ENCODE measurements around the gene RABEPK. TPM values are rescaled to one million over a fixed set of nuclear protein-coding genes. Genes with fewer than 3 reads are reported as not detected.
"Not testable (repeated sequence)": the region's sequence is repeated elsewhere in the genome, so short reads cannot be mapped to it uniquely, and the experiment has no call there.

RABEPK gene
- total and polyA plus RNA-seq, 12 donors, result 11.0 to 27.3 (median 17.0) TPM

GRCh38 chr9:125258832-125259534 lies 58.6 kb downstream of the RABEPK start:
- H3K4me3 ChIP-seq, result no peak overlapping the region
- no peak overlapping the region for H3K27ac ChIP-seq
- H3K9me3 ChIP-seq (replicated peaks in 1 of 3), result no peaks in the 10 kb centered on the region
- H3K27me3 ChIP-seq, result no peaks in the 10 kb centered on the region
- H3K4me1 ChIP-seq (replicated peaks in 1 of 2), result peaks cover 9 to 17% of the 10 kb centered on the region in 2 donors
- 43 to 65% (median 59%) methylated on average over 2 of the region's 2 CpGs for WGBS, 4 donors
- TF ChIP-seq POLR2A (IDR thresholded peaks at IDR 0.05) (no peak), CTCF (IDR thresholded peaks at IDR 0.05) (no peak)
- intact Hi-C loops (cut with DNase I), result loop anchor here in 1 of 2 donors (5.0 kb wide), 1 partner anchor 113 kb away; no protein-coding TSS in a partner anchor
- peak in 1 of 7 donors; percentile 29 for DNase-seq
- no peaks in the 10 kb centered on the region for H3K36me3 ChIP-seq (replicated peaks in 1 of 2)

GRCh38 chr9:125260561-125260960 lies 60.2 kb downstream of the RABEPK start:
- DNase-seq, result no peak
- no peaks in the 10 kb centered on the region for H3K9me3 ChIP-seq (replicated peaks in 1 of 3)
- H3K36me3 ChIP-seq (replicated peaks in 1 of 2), result no peaks in the 10 kb centered on the region
- H3K27me3 ChIP-seq, result no peaks in the 10 kb centered on the region
- H3K4me3 ChIP-seq, result peak overlapping the region in 1 of 4 donors; percentile 97
- intact Hi-C loops (cut with DNase I), result no loop called here
- H3K4me1 ChIP-seq (replicated peaks in 1 of 2), result peaks cover 15 to 20% of the 10 kb centered on the region in 2 donors
- no peak for TF ChIP-seq POLR2A (IDR thresholded peaks at IDR 0.05)
- TF ChIP-seq CTCF (IDR thresholded peaks at IDR 0.05), result no peak
- H3K27ac ChIP-seq, result peak overlapping the region in 1 of 5 donors; percentile 93

- WGBS, 4 donors, result 1 to 6% (median 3%) methylated on average over 29 to 72 of the region's 72 CpGs
- intact Hi-C loops (cut with DNase I), result no loop called here
- H3K9me3 ChIP-seq (replicated peaks in 1 of 3), result no peaks in the 10 kb centered on the region
- no peaks in the 10 kb centered on the region for H3K36me3 ChIP-seq (replicated peaks in 1 of 2)
- peak in 4 of 6 experiments; percentile 31 to 57 (median 46) for TF ChIP-seq CTCF (IDR thresholded peaks at IDR 0.05)
- peak; percentile 51 to 81 for TF ChIP-seq POLR2A (IDR thresholded peaks at IDR 0.05)
- peak within 1 kb of the TSS; percentile 66 to 97 (median 89) for H3K4me3 ChIP-seq
- H3K27me3 ChIP-seq, result no peaks in the 10 kb centered on the region
- H3K4me1 ChIP-seq (replicated peaks in 1 of 2), result peaks cover 15 to 20% of the 10 kb centered on the region in 2 donors
- DNase-seq, result peak; percentile 89 to 93 (median 91)
- H3K27ac ChIP-seq, result peak within 1 kb of the TSS; percentile 34 to 93 (median 75)
These were observed 61.4 kb downstream of the RABEPK start, which contains the start of gene GAPVD1 for GRCh38 chr9:125261501-125262293. Gene GAPVD1 (plus strand): TSS chr9:125261826. CDS start chr9:125298922, 37,096 bp downstream.

- peak overlapping the region in 3 of 4 donors; percentile 81 to 97 (median 97) for H3K4me3 ChIP-seq
- no peak for DNase-seq
- 19 to 22% (median 20%) methylated on average over 11 of the region's 11 CpGs for WGBS, 4 donors
- no peaks in the 10 kb centered on the region for H3K9me3 ChIP-seq (replicated peaks in 1 of 3)
- intact Hi-C loops (cut with DNase I), result no loop called here
- H3K36me3 ChIP-seq (replicated peaks in 1 of 2), result no peaks in the 10 kb centered on the region
- H3K4me1 ChIP-seq (replicated peaks in 1 of 2), result peaks cover 15 to 20% of the 10 kb centered on the region in 2 donors
- H3K27me3 ChIP-seq, result no peaks in the 10 kb centered on the region
- peak overlapping the region in 3 of 5 donors; percentile 70 to 93 (median 79) for H3K27ac ChIP-seq
- no peak for TF ChIP-seq CTCF (IDR thresholded peaks at IDR 0.05)
- peak in 1 of 2 donors; percentile 23 for TF ChIP-seq POLR2A (IDR thresholded peaks at IDR 0.05)
These were observed 62.1 kb downstream of the RABEPK start for GRCh38 chr9:125262294-125262991.

GRCh38 chr9:125264068-125264467 lies 63.7 kb downstream of the RABEPK start:
- DNase-seq; intact Hi-C loops (cut with DNase I); H3K36me3 ChIP-seq (replicated peaks in 1 of 2); H3K4me3 ChIP-seq; H3K27me3 ChIP-seq; H3K9me3 ChIP-seq (replicated peaks in 1 of 3): not testable (repeated sequence)
- 64 to 80% (median 75%) methylated on average over 7 of the region's 7 CpGs for WGBS, 4 donors
- Histone ChIP-seq H3K4me1 (replicated peaks in 1 of 2) (peaks cover 15 to 20% of the 10 kb centered on the region in 2 donors), H3K27ac (peak overlapping the region in 1 of 5 donors; percentile 30)

Data from adrenal gland (tissue), 12 donors.